Stimulated activated CD4-positive, alpha-beta T cell treated with anti-CD3 and anti-CD28 coated beads, Interleukin-4, amount 100 ng/mL, for 4 hours (primary cell): ENCODE measurements around the gene NCLN.
"Not testable (repeated sequence)": the region's sequence is repeated elsewhere in the genome, so short reads cannot be mapped to it uniquely, and the experiment has no call there.

Experiments used
- DNase-seq, 2 experiments: peaks; one replicate each; pipeline ENCODE4 v3.0.0-alpha.2; 2020

Gene NCLN

DNA sequence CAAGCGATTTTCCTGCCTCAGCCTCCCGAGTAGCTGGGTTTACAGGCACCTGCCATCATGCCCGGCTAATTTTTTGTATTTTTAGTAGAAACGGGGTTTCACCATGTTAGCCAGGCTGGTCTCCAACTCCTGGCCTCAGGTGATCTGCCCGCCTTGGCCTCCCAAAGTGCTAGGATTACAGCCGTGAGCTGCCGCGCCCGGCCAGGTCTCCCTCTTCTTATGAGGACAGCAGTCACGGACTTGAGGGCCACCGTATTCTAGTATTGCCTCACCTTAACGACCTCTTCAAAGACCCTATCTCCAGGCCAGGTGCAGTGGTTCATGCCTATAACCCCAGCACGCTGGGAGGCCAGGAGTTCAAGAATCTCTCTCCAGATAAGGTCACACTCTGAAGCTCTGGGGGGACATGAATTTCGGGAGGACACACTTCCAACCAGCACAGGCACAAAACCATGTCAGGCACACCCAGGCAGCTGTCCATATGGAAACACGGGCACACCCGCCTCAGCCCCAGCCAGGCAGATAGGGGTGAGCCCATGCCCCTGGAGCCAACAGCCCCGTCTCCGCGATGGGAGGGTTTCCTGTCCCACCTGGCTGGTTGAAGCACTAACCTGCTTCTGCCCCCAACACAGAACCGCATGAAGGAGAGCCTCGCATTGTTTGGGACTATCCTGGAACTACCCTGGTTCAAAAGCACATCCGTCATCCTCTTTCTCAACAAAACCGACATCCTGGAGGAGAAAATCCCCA is 28.5 kb upstream of the NCLN start:
- no peak for DNase-seq

DNA sequence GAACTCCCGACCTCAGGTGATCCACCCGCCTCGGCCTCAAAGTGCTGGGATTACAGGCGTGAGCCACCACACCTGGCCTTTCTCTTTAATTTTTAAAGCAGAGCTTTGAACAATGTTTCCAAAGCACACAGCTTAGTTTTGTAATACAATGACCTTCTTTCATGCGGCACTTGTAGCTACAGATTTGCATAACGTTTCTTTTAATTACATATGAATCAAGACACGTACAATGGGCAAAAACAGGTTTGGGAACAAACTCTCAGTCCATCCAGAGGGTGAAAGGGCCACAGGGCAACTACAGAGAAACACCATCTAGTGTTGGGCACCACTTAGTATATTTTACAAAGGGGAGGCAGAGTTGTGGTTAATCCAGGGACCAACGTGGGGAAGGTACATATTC is 26.2 kb upstream of the NCLN start:
- DNase-seq: no peak

DNA sequence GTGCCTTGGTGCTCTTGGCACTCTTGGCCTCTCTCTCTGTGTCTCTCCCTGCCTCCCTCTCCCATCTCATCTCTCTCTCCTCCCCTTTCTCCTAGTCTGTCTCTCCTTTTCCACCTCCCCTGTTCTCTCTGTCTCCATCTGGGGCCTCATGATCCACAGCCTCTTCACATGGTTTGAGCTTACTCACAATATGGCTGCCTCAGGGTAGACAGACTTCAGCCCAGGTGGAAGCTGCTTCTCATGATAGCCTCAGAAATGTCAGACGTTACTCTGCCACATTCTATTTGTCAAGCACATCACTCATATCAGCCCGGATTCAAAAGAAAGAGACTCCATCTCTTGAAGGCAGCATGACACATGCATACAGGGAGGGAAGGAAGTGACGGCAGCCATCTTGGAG is 25.5 kb upstream of the NCLN start:
- no peak for DNase-seq

DNA sequence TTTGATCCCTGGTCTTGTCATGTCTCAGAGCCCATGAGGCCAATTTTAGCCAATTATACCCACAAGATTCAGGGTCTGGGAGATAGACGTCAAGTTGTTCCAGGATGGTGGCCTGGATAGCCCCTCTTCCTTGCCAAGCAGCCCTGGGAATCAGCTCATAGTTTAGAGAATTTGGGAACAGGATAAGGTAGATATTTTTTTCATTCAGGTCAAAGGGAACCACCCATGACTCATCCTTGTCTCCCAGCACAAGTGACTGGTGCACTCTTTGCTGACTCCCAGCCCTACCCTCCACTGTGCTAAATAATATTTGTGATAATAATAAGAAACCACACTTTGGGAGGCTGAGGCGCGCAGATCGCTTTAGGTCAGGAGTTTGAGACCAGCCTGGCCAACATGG is 24.3 kb upstream of the NCLN start:
- DNase-seq: no peak

DNA sequence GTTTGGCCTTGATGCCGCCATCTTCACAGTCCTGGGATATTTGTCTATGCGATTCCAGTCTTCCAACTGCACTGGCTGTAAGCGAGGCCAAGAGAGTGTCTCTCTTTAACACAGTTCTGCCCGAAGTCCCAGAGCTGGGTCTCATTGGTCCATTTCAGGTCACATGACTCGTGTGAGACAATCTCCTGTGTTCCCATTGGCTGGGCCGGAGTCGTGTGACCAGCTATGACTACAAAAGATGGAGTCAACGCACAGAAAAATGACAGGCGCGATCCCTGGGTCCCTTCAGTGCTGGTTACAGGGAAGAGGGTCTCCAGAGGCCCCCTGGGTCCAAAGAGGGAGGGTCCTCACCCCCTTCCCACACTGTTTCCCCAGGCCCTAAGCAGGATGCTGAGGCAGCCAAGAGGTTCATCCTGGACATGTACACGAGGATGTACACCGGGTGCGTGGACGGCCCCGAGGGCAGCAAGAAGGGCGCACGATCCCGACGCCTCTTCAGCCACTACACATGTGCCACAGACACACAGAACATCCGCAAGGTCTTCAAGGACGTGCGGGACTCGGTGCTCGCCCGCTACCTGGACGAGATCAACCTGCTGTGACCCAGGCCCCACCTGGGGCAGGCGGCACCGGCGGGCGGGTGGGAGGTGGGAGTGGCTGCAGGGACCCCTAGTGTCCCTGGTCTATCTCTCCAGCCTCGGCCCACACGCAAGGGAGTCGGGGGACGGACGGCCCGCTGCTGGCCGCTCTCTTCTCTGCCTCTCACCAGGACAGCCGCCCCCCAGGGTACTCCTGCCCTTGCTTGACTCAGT is 23.1 kb upstream of the NCLN start:
- no peak for DNase-seq

DNA sequence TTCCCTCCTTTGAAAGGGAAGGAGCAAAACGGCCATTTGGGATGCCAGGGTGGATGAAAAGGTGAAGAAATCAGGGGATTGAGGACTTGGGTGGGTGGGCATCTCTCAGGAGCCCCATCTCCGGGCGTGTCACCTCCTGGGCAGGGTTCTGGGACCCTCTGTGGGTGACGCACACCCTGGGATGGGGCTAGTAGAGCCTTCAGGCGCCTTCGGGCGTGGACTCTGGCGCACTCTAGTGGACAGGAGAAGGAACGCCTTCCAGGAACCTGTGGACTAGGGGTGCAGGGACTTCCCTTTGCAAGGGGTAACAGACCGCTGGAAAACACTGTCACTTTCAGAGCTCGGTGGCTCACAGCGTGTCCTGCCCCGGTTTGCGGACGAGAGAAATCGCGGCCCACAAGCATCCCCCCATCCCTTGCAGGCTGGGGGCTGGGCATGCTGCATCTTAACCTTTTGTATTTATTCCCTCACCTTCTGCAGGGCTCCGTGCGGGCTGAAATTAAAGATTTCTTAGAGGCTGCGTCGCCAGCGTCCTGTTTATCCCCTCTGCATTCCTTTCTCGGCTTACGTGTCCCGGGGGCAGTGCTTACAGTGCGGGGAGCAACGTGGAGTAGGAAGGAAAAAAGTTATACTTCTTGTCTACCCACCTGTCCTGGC is 22.4 kb upstream of the NCLN start:
- peak; percentile 60 to 70 for DNase-seq

DNA sequence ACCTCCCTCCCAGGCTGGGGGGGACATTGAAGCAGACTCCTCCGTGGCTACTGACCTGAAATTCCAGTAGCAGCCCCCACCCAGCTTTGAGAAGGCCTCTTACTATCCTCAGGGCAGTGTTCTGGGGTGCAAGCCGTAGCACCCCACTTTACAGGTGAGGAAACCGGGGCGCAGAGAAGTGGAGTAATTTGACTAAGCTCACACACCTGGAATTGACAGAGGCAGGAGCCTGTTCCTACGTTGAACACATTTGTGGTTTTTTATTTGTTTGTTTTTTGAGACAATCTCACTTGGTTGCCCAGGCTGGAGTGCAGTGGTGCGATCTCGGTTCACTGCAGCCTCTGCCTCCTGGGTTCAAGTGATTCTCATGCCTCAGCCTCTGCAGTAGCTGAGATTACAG is 21.8 kb upstream of the NCLN start:
- no peak for DNase-seq

DNA sequence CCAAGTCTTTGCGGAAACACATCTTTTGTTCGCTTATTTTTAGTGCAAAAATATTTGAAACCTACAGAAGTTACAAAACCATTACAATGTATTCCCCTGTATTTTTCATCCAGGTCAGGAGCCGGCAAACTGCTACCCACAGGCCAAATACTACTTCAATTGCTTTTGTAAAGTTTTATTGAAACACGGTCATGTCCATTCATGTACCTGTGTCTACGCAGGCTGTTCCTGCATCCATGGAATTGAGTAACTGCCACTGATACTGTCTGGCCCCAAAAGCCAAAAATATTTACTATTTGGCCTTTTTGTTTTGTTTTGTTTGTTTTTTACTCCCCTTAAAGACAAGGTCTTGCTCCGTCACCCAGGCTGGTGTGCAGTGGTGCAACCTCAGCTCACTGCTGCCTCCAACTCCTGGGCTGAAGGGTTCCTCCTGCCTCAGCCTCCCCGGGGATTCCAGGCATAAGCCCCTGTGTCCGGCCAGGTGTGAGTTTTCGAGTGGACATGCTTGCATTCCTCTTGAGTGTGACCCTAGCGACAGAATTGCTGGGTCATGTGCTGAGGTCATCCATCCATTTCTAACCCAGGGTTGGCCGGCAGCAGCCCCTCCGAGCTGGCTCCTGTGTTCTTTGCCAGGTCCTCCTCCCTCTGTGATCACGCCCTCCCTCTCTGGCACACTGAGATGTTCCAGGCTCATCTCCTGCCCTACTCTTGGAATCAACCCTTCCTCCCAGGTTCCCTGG is 18.0 kb upstream of the NCLN start:
- DNase-seq: no peak

DNA sequence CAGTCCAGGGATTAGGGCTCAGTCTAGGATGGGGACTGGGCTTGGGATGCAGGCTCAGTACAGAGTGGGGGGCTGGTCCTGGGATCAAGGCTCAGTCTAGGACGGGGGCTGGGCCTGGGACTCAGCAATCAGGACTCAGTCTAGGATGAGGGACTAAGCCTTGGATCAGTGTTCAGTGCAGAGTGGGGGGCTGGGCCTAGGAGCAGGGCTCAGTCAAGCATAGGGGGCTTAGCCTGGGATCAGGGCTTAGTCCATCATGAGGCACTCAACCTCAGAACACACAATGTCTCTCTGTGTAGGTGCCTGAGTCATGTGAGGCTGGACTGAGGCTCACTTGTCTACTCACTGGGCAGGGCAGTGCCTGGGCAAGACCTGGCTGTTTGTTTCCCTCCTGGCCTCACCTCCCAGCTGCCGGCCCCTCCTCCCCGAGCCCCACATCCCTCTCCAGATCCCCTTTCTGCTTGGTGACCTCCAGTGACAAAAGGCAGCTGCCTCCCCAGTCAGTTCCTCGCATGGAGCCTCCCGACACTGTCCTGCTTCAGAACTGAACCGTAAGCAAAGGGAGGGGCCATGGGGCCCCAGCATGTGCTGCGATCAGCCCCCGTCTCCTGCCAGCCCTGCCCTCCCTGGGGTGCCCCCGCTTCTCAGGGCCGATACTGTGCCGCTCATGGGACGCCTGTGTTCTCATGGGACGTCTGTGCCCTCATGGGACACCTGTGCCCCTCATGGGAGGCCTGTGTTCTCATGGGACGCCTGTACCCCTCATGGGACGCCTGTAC is 13.6 kb upstream of the NCLN start:
- DNase-seq: no peak

DNA sequence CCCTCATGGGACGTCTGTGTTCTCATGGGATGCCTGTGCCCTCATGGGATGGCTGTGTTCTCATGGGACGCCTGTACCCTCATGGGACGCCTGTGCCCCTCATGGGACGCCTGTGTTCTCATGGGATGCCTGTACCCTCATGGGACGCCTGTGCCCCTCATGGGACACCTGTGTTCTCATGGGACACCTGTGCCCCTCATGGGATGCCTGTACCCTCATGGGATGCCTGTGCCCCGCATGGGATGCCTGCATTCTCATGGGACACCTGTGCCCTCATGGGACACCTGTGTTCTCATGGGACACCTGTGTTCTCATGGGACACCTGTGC is 13.1 kb upstream of the NCLN start:
- not testable (repeated sequence) for DNase-seq

DNA sequence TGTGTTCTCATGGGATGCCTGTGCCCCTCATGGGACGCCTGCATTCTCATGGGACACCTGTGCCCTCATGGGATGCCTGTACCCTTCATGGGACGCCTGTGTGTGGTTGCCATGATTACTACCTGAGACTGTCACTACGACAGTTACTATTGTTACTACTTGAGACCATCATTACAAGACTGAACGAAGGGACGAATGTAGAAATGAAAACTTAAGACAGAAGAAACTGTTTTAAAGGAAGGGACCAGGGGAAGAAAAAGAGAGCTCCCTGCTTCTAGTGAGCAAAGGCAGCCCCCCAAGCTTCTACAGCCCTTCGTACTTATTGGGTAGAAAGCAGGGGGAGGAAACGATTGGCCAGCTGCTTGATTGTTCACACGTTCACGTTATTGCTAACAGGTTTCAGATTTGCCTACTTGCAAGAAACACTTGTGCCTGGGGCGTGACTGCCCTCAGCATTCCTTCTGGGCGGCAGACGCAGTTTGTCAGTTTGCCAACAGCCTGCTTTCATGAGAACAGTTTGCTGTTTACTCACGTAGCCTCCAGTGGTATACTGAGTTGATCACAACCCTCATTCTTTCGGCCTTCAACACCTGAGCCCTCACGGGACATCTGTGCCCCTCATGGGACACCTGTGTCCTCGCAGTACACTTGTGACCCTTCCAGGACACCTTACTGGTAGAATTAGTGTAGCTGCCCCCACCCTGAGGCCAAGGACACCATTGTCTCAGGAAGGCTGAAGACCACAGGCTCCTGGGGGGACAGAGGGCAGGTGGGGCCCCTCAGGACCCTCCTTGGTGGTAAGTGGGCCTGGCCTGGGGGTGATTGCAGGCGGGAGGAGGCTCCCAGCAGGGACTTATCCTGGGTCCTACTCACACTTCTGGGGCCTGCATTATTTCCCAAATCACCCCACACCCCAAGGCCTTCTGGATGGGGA is 9.7 kb upstream of the NCLN start:
- DNase-seq: no peak

DNA sequence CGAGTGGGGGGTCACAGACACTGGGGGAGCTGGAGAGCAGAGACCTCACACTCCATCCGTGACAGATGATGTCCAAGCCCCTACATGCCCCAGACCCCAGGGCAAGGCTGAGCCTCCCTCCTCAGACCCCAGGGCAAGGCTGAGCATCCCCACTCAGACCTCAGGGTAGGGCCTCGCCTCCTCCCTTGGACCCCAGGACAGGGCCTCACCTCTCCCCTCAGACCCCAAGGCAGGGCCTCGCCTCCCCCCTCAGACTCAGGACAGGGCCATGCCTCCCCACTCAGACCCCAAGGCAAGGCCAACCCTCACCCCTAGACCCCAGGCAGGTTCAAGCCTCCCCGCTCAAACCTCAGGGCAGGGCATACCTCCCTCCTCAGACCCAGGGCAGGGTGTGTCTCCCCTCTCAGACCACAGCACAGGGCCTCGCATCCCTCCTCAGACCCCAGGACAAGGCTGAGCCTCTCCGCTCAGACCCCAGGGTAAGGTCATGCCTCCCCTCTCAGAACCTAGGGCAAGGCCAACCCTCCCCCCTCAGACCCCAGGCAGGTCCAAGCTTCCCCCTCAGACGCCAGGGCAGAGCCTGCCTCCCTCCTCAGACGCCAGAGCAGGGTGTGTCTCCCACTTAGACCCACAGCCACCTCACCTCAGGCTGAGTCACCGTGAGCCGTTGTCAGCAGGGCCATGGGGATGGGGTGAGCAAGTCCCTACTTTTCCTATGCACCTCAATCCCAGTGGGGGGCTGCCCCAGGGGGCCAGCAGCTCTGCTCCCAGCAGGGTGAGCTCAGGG is 8.8 kb upstream of the NCLN start:
- peak; percentile 57 to 77 for DNase-seq

DNA sequence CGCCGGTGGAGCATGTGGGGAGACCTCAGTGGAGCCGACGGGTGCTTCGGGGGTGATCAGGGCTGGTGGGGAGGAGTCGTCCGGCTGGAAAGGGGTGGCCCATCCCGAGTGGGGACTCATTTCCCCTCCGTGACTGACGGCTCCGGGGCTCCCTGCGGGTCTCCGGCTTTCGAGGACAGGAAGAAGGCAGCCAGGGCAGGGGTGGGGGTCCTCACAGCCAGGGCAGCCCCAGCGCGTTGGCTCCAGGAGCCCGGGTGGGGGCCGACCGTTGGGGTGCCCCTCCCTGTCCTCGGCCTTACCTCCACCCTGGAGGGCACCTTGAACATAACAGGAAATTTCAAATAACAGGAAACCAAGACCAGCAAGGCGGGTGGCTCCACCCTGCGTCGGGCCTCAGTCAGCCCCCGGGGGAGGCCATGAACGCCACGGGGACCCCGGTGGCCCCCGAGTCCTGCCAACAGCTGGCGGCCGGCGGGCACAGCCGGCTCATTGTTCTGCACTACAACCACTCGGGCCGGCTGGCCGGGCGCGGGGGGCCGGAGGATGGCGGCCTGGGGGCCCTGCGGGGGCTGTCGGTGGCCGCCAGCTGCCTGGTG is 7.3 kb upstream of the NCLN start, which contains the start of gene S1PR4:
S1PR4 (plus strand) TSS at position 393 of the 596 bp plus-strand sequence; CDS start at position 417, 24 bp downstream.
- DNase-seq: peak; percentile 36 to 51

DNA sequence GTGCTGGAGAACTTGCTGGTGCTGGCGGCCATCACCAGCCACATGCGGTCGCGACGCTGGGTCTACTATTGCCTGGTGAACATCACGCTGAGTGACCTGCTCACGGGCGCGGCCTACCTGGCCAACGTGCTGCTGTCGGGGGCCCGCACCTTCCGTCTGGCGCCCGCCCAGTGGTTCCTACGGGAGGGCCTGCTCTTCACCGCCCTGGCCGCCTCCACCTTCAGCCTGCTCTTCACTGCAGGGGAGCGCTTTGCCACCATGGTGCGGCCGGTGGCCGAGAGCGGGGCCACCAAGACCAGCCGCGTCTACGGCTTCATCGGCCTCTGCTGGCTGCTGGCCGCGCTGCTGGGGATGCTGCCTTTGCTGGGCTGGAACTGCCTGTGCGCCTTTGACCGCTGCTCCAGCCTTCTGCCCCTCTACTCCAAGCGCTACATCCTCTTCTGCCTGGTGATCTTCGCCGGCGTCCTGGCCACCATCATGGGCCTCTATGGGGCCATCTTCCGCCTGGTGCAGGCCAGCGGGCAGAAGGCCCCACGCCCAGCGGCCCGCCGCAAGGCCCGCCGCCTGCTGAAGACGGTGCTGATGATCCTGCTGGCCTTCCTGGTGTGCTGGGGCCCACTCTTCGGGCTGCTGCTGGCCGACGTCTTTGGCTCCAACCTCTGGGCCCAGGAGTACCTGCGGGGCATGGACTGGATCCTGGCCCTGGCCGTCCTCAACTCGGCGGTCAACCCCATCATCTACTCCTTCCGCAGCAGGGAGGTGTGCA is 6.6 kb upstream of the NCLN start:
- DNase-seq: peak in 1 of 2 experiments; percentile 45

DNA sequence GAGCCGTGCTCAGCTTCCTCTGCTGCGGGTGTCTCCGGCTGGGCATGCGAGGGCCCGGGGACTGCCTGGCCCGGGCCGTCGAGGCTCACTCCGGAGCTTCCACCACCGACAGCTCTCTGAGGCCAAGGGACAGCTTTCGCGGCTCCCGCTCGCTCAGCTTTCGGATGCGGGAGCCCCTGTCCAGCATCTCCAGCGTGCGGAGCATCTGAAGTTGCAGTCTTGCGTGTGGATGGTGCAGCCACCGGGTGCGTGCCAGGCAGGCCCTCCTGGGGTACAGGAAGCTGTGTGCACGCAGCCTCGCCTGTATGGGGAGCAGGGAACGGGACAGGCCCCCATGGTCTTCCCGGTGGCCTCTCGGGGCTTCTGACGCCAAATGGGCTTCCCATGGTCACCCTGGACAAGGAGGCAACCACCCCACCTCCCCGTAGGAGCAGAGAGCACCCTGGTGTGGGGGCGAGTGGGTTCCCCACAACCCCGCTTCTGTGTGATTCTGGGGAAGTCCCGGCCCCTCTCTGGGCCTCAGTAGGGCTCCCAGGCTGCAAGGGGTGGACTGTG is 5.9 kb upstream of the NCLN start:
- DNase-seq: peak; percentile 34 to 42

DNA sequence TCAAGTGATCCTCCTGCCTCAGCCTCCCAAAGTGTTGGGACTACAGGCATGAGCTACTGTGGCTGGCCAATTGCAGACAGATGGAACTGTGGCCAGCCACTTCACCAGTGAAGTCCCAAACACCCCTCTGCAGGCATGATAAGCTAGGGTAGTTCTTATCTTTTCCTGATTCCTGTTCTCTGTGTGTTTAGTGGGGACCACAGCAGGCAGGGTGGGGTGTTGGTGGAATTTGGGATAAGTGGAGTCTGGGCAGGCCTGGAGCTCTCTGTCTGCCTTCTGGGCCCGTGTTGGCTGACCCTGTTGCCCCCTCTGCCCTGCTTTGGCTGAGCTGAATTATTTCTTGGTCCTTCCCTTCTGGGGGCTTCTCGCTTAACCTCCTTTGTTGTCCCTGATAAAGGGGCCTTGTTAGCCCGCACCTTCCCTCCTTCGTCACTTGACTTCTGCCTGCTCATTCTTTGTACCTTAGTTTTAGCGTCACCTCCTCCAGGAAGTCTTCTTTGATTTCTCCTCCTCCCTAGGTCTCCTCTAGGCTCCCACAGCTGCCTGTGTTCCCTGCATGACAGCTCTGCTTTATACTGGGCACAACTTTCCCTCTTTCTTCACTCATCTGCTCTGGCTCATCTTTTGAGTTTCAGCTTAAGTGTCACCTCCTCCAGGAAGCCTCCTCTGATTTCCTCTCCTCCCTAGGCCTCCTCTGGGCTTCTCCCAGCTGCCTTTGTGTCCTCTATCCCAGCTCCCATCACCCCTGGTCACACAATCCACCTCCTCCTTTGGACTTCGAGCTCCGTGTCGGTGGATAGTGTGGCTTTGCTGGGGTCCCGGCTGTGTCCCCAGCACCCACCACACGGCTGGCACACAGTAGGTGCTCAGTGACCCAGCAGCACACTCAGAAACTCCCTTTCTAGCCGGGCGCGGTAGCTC is 1.7 kb upstream of the NCLN start:
- DNase-seq: no peak

DNA sequence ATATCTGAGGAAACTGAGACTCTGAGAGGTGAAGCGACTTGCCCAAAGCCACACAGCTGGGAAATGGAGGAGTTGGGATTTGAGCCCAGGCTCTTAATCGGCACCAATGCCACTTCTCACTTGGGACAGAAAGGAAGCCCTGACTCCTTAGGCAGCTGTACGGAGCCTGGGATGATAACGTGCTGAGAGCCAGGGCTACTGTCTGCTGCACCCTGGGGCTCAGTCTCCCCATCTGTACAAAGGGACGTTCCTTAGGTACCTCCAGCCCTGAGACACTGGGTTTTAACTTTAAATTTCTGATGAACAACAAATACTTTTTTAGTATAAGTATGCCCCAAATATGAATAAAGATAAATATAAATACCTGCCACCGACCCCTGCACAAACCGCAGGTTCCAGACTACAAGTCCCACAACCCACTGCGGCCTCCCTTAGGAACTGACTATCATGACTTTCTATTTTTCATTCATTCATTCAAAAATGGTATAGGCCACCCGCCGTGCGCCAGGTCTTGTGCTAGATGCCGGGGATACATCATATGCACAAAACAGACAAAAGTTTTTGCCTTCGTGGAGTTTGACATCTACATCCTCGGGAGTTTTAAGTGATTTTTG is 776 bp upstream of the NCLN start:
- DNase-seq: peak in 1 of 2 experiments; percentile 59
